Measurements from ENCODE around the gene SMOC2. TPM values are rescaled to one million over a fixed set of nuclear protein-coding genes. Genes with fewer than 3 reads are reported as not detected.

The SMOC2 gene
- total RNA-seq, 2 donors from 2014 or later: 25.6 to 29.6 TPM

GRCh38 chr6:168447700-168448099, 6.7 kb downstream of the SMOC2 start:
- H3K27ac ChIP-seq: no peak overlapping the region
- no peak overlapping the region for H3K9ac ChIP-seq (ENCODE audit: low read depth in 2 of 2, low read length in 2 of 2)

GRCh38 chr6:168448243-168448855, 7.4 kb downstream of the SMOC2 start:
- intact Hi-C loops (cut with DNase I): no loop called here
- TF ChIP-seq CTCF (IDR thresholded peaks at IDR 0.05): no peak
- Histone ChIP-seq H3K27me3 (no peaks in the 10 kb centered on the region), H3K4me3 (no peak overlapping the region), H3K27ac (no peak overlapping the region), H3K9me3 (no peaks in the 10 kb centered on the region), H3K36me3 (no peaks in the 10 kb centered on the region), H3K9ac (ENCODE audit: low read depth in 2 of 2, low read length in 2 of 2) (no peak overlapping the region), H3K4me1 (no peaks in the 10 kb centered on the region)
- no peak for DNase-seq

More at GRCh38 chr6:168447700-168448099, 6.7 kb downstream of the SMOC2 start:
- no peak for DNase-seq
- no peak for TF ChIP-seq CTCF (IDR thresholded peaks at IDR 0.05)
- H3K27me3 ChIP-seq: no peaks in the 10 kb centered on the region
- H3K9me3 ChIP-seq: no peaks in the 10 kb centered on the region
- H3K36me3 ChIP-seq: no peaks in the 10 kb centered on the region
- H3K4me3 ChIP-seq: no peak overlapping the region
- intact Hi-C loops (cut with DNase I): no loop called here
- H3K4me1 ChIP-seq: no peaks in the 10 kb centered on the region

GRCh38 chr6:168450917-168451316, 9.9 kb downstream of the SMOC2 start:
- no peaks in the 10 kb centered on the region for H3K9me3 ChIP-seq
- no peak overlapping the region for H3K27ac ChIP-seq
- no peak for TF ChIP-seq CTCF (IDR thresholded peaks at IDR 0.05)
- H3K4me1 ChIP-seq: no peaks in the 10 kb centered on the region
- no peak overlapping the region for H3K9ac ChIP-seq (ENCODE audit: low read depth in 2 of 2, low read length in 2 of 2)
- intact Hi-C loops (cut with DNase I): no loop called here
- H3K4me3 ChIP-seq: no peak overlapping the region
- no peaks in the 10 kb centered on the region for H3K36me3 ChIP-seq
- DNase-seq: no peak
- no peaks in the 10 kb centered on the region for H3K27me3 ChIP-seq

- no peak overlapping the region for H3K27ac ChIP-seq
- no peaks in the 10 kb centered on the region for H3K4me1 ChIP-seq
These were observed 11.0 kb downstream of the SMOC2 start for GRCh38 chr6:168451805-168452517.

More at GRCh38 chr6:168451805-168452517, 11.0 kb downstream of the SMOC2 start:
- no peak overlapping the region for H3K4me3 ChIP-seq
- DNase-seq: no peak
- H3K9me3 ChIP-seq: no peaks in the 10 kb centered on the region
- TF ChIP-seq CTCF (IDR thresholded peaks at IDR 0.05): no peak
- intact Hi-C loops (cut with DNase I): no loop called here
- H3K27me3 ChIP-seq: no peaks in the 10 kb centered on the region
- no peak overlapping the region for H3K9ac ChIP-seq (ENCODE audit: low read depth in 2 of 2, low read length in 2 of 2)
- H3K36me3 ChIP-seq: no peaks in the 10 kb centered on the region
